Neural progenitor cell (in vitro differentiated cells): ENCODE results near the gene PFDN1. TPM values are rescaled to one million over a fixed set of nuclear protein-coding genes. Genes with fewer than 3 reads are reported as not detected.

Source experiments
- DNase-seq: peaks from one replicate; pipeline ENCODE4 v3.0.0-alpha.2; 2016; ENCODE audit warnings: low spot score
- H2AFZ ChIP-seq: fragments of 200-600 bp; sonication (generic); replicated peaks from 2 replicates; pipeline ENCODE4 v1.6.1; 2016; ENCODE audit warnings: antibody characterized with exemption
- H3F3A ChIP-seq: fragments of 200-600 bp; sonication (generic); 2 replicates; pipeline ENCODE4 v1.6.1; 2016; ENCODE audit warnings: antibody characterized with exemption, low read depth
- H3K27ac ChIP-seq: fragments of 200-600 bp; sonication (generic); 2 replicates; pipeline ENCODE4 v1.5.1; 2016; ENCODE audit warnings: mild to moderate bottlenecking
- H3K27me3 ChIP-seq: fragments of 200-600 bp; sonication (generic); 2 replicates; pipeline ENCODE4 v1.6.1; 2016; ENCODE audit warnings: mild to moderate bottlenecking, moderate library complexity
- H3K36me3 ChIP-seq: fragments of 200-600 bp; sonication (generic); 2 replicates; pipeline ENCODE4 v1.5.1; 2016
- H3K4me1 ChIP-seq: fragments of 200-600 bp; sonication (generic); 2 replicates; pipeline ENCODE4 v1.6.1; 2016; ENCODE audit warnings: mixed run types
- H3K4me2 ChIP-seq: fragments of 200-600 bp; sonication (generic); 2 replicates; pipeline ENCODE4 v1.6.1; 2016
- H3K4me3 ChIP-seq: fragments of 200-600 bp; sonication (generic); 2 replicates; pipeline ENCODE4 v1.5.1; 2016
- H3K79me2 ChIP-seq: fragments of 200-600 bp; sonication (generic); 2 replicates; pipeline ENCODE4 v1.6.1; 2016; ENCODE audit warnings: low read depth
- H3K9ac ChIP-seq: fragments of 200-600 bp; sonication (generic); 2 replicates; pipeline ENCODE4 v1.6.1; 2016
- H3K9me3 ChIP-seq: fragments of 200-600 bp; sonication (generic); 2 replicates; pipeline ENCODE4 v1.5.1; 2016; ENCODE audit warnings: low read depth
- H4K20me1 ChIP-seq: fragments of 200-600 bp; sonication (generic); 2 replicates; pipeline ENCODE4 v1.6.1; 2016; ENCODE audit warnings: low read depth
- H3K27ac Mint-ChIP-seq: 3 replicates; pipeline ENCODE4 v1.8.0; 2021; ENCODE audit warnings: mixed read lengths
- H3K27me3 Mint-ChIP-seq: 2 replicates; pipeline ENCODE4 v1.8.0; 2022; ENCODE audit warnings: low read depth, mild to moderate bottlenecking, inconsistent platforms, moderate library complexity, mixed read lengths; ENCODE audit not compliant: insufficient read depth
- H3K36me3 Mint-ChIP-seq: 3 replicates; pipeline ENCODE4 v1.8.0; 2021; ENCODE audit warnings: mixed read lengths
- H3K4me1 Mint-ChIP-seq: 3 replicates; pipeline ENCODE4 v1.8.0; 2021; ENCODE audit warnings: mixed read lengths
- H3K4me3 Mint-ChIP-seq: 3 replicates; pipeline ENCODE4 v1.8.0; 2021; ENCODE audit warnings: mild to moderate bottlenecking, moderate library complexity, mixed read lengths
- H3K9me3 Mint-ChIP-seq: 3 replicates; pipeline ENCODE4 v1.8.0; 2020; ENCODE audit warnings: mixed read lengths
- CTCF ChIP-seq: fragments of 200-600 bp; sonication (generic); IDR thresholded peaks from 2 replicates; pipeline ENCODE4 v1.5.1; 2017; ENCODE audit warnings: antibody characterized with exemption, mild to moderate bottlenecking
- EZH2 ChIP-seq: fragments of 200-600 bp; sonication (generic); IDR thresholded peaks from 2 replicates; pipeline ENCODE4 v1.6.1; 2017; ENCODE audit warnings: antibody characterized with exemption, mild to moderate bottlenecking, moderate library complexity
- EZH2phosphoT487 ChIP-seq: fragments of 200-600 bp; sonication (generic); IDR thresholded peaks from 2 replicates; pipeline ENCODE4 v1.6.1; 2017; ENCODE audit warnings: antibody characterized with exemption
- total RNA-seq: library from RNA; depleted of rRNA; stranded (reverse); fragments of >200 nt; gene quantifications from 2 replicates; pipeline ENCODE4 v1.2.3, GENCODE V29; 2015; ENCODE audit warnings: low replicate concordance

Gene PFDN1
- total RNA-seq, 1 donor from 2014 or later = 79.8 TPM

- H3K4me3 ChIP-seq = no peak overlapping the region
- no peak overlapping the region for H3K9ac ChIP-seq
- no peaks in the 10 kb centered on the region for H3K27me3 ChIP-seq
- peaks cover 72% of the 10 kb centered on the region for H3K79me2 ChIP-seq
- H3K4me2 ChIP-seq = no peak overlapping the region
- no peaks in the 10 kb centered on the region for H3K9me3 Mint-ChIP-seq
- DNase-seq = no peak
- H3K9me3 ChIP-seq = no peaks in the 10 kb centered on the region
- H3K36me3 ChIP-seq = peaks cover 3% of the 10 kb centered on the region
- no peaks in the 10 kb centered on the region for H3K27me3 Mint-ChIP-seq
- TF ChIP-seq EZH2phosphoT487 = no peak
- TF ChIP-seq CTCF = no peak
- peaks cover 6% of the 10 kb centered on the region for H3F3A ChIP-seq
- H3K36me3 Mint-ChIP-seq = no peaks in the 10 kb centered on the region
- no peak overlapping the region for H3K27ac ChIP-seq
- H3K4me1 ChIP-seq = no peaks in the 10 kb centered on the region
- H3K27ac Mint-ChIP-seq = no peak overlapping the region
- no peaks in the 10 kb centered on the region for H3K4me1 Mint-ChIP-seq
- H4K20me1 ChIP-seq = peaks cover 21% of the 10 kb centered on the region
- H2AFZ ChIP-seq = no peak overlapping the region
- H3K4me3 Mint-ChIP-seq = no peak overlapping the region
Measured at GRCh38 chr5:140284013-140284412, 18.9 kb downstream of the PFDN1 start.

DNA sequence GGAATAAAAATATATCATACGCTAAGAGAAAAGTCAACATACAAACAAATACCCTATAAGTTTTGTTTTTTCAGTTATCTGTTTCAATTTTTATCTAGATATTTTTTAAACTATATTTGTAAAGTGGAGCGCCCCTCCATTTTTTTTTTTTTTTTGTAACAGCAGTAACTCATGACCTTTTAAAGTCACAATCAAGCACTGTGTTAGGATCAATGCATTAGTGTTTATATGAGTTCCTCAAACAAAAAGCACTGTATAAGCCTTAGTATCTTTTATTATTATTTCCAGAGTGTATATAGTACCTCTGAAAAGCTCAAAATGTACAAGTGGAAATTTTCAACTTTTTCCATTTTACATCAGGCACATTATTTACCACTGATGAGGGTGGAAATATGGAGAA lies 20.6 kb downstream of the PFDN1 start:
- no peak overlapping the region for H3K27ac Mint-ChIP-seq
- Histone ChIP-seq H3K4me3 (no peak overlapping the region), H3K36me3 (peaks cover 3% of the 10 kb centered on the region), H2AFZ (no peak overlapping the region), H3F3A (no peaks in the 10 kb centered on the region), H3K4me2 (no peak overlapping the region), H3K9me3 (no peaks in the 10 kb centered on the region), H3K9ac (no peak overlapping the region), H3K4me1 (no peaks in the 10 kb centered on the region), H3K27ac (no peak overlapping the region), H4K20me1 (peaks cover 18% of the 10 kb centered on the region), H3K79me2 (peaks cover 55% of the 10 kb centered on the region), H3K27me3 (no peaks in the 10 kb centered on the region)
- H3K36me3 Mint-ChIP-seq = peaks cover 6% of the 10 kb centered on the region
- no peaks in the 10 kb centered on the region for H3K27me3 Mint-ChIP-seq
- no peak overlapping the region for H3K4me3 Mint-ChIP-seq
- DNase-seq = no peak
- no peak for TF ChIP-seq EZH2
- no peak for TF ChIP-seq CTCF
- TF ChIP-seq EZH2phosphoT487 = no peak
- H3K4me1 Mint-ChIP-seq = no peaks in the 10 kb centered on the region
- H3K9me3 Mint-ChIP-seq = no peaks in the 10 kb centered on the region

DNA sequence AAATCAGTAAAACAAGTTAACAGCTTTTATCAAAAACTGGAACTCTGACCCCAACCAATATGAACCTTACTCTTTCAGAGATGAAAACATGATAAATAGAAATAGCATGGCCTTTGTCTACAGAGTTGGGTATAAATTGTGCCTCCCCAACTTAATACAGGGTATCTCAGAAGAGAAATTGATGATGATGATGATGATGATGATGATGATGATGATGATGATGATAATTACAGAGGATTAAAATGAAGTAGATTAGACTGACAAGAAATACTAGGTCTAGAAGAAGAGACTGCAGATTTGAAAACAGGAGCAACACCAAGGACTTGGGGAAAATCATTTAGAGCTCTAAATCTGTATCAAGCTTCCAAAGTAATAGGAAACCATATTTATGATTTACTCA lies 27.1 kb downstream of the PFDN1 start:
- TF ChIP-seq EZH2phosphoT487 (no peak), EZH2 (no peak), CTCF (no peak)
- Histone ChIP-seq H3K4me2 (no peak overlapping the region), H3K4me1 (no peaks in the 10 kb centered on the region), H3K27me3 (no peaks in the 10 kb centered on the region), H3K36me3 (peaks cover 3% of the 10 kb centered on the region), H4K20me1 (no peaks in the 10 kb centered on the region), H3K9me3 (no peaks in the 10 kb centered on the region), H2AFZ (no peak overlapping the region), H3F3A (peaks cover 4% of the 10 kb centered on the region), H3K79me2 (peaks cover 5% of the 10 kb centered on the region), H3K4me3 (no peak overlapping the region), H3K9ac (no peak overlapping the region), H3K27ac (no peak overlapping the region)
- H3K9me3 Mint-ChIP-seq = no peaks in the 10 kb centered on the region
- H3K27me3 Mint-ChIP-seq = peaks cover 2% of the 10 kb centered on the region
- DNase-seq = no peak
- H3K36me3 Mint-ChIP-seq = peaks cover 14% of the 10 kb centered on the region
- H3K4me3 Mint-ChIP-seq = no peak overlapping the region
- H3K4me1 Mint-ChIP-seq = no peaks in the 10 kb centered on the region
- no peak overlapping the region for H3K27ac Mint-ChIP-seq
